Transverse colon (tissue), 4 donors: ENCODE data around the gene RPLP2.

Experiments used
- CTCF ChIP-seq, 5 experiments: fragments of 200-600 bp in 3 of 5; fragments of 450-650 bp in 2 of 5; sonication (generic) in 3 of 5; IDR thresholded peaks; 1 replicate in 2 of 5; 2 replicates in 3 of 5; pipeline ENCODE4 v1.5.1; 2016 to 2017; ENCODE audit warnings: antibody characterized with exemption in 5 of 5, inconsistent platforms in 3 of 5, mild to moderate bottlenecking in 2 of 5, moderate library complexity in 1 of 5
- EP300 ChIP-seq: sonication (generic); formaldehyde crosslinking; IDR thresholded peaks from one replicate; pipeline ENCODE4 v1.6.1; 2017; ENCODE audit warnings: antibody characterized with exemption, low read depth
- POLR2A ChIP-seq: fragments of 450-650 bp; IDR thresholded peaks from one replicate; pipeline ENCODE4 v1.6.1; 2016; ENCODE audit warnings: antibody characterized with exemption, mild to moderate bottlenecking, moderate library complexity
- POLR2AphosphoS5 ChIP-seq, 3 donors: sonication (generic); formaldehyde crosslinking; IDR thresholded peaks; one replicate each; pipeline ENCODE4 v1.6.1; 2016; ENCODE audit warnings: antibody characterized with exemption in 3 of 3

DNA sequence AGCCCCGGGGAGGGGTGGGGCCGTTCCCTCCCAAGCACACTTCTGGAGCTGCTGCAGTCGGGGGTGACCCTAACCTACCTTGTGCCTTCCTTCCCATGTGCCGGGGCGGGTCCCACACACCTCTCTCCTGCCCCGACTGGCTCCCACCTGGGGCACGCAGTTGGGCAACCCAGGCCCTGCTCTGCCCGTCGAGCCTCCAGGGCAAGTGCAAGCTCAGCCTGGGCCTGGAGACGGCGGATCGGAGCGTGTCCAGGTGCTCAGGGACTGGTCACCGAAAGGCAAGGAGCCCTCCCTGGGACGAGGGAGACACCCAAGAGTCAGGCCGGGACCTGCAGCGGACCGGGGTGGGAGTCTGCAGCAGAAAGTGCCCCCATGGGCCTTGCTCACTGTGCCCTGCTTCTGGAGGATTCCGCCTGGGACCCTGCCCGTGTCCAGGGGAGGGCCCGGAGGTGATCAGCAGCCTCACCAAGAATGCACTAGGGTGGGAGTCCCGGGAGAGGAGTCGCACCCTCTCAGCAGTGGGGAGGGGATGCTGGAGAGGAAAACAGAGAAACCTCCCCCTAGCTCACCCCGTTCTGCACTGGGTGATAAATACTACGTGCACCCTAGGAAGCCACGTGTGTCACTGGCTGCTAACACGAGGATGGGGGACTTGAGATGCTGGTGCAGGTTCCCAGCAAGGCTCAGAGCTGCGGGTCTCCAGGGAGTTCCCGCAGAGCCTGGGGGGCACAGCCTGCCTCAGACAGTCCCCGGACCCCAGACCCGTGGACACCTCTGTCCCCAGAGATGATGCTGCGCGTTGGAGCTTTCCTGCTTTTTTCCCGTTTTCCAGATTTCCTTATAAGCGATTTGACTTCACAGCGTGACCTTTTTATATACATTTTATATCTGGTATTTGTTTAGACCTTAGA lies 27.2 kb upstream of the RPLP2 start:
- no peak for TF ChIP-seq POLR2A
- no peak for TF ChIP-seq CTCF (IDR thresholded peaks at IDR 0.05)
- TF ChIP-seq POLR2AphosphoS5 (IDR thresholded peaks at IDR 0.05), result no peak
- TF ChIP-seq EP300, result no peak
